IMR-90 (cell line): Measurements from ENCODE around the gene NEURL2. TPM values are rescaled to one million over a fixed set of nuclear protein-coding genes. Genes with fewer than 3 reads are reported as not detected.

Experiments used
- ATAC-seq: fragments of 200-7000 bp; cut with Tn5 transposase; 2 replicates; pipeline ENCODE4 v1.9.1; 2020; ENCODE audit warnings: low read depth, mild to moderate bottlenecking, moderate library complexity
- BruUV-seq: library from RNA; stranded (reverse); fragments of 400-500 nt; replicated peaks from 2 replicates; lab custom pipeline; 2021; lab: Mats Ljungman, UMichigan
- CTCF ChIA-PET: fragments of 300-600 bp; formaldehyde crosslinking; extraction: SDS; loops from one replicate; lab custom pipeline; 2021; ENCODE audit warnings: antibody characterized with exemption; lab: Yijun Ruan, JAX
- POLR2A ChIA-PET: fragments of 300-600 bp; sonication (Branson Sonifier 250); formaldehyde crosslinking; loops from one replicate; lab custom pipeline; 2022; ENCODE audit warnings: antibody characterized with exemption; ENCODE audit not compliant: unreplicated experiment; lab: Charles Lee
- DNase-seq: peaks from one replicate; pipeline ENCODE4 v3.0.0; 2013
- H2AFZ ChIP-seq: replicated peaks from 2 replicates; pipeline ENCODE3; 2013; ENCODE audit warnings: low read length, mild to moderate bottlenecking; ENCODE audit not compliant: poor library complexity
- H2AK5ac ChIP-seq: 2 replicates; pipeline ENCODE4 v1.6.1; 2013; ENCODE audit warnings: low read depth, low read length, inconsistent platforms
- H2AK9ac ChIP-seq: replicated peaks from 2 replicates; pipeline ENCODE3; 2013; ENCODE audit warnings: mild to moderate bottlenecking, low read depth, low read length, moderate library complexity; ENCODE audit not compliant: poor library complexity
- H2BK120ac ChIP-seq: 2 replicates; pipeline ENCODE4 v1.6.1; 2013; ENCODE audit warnings: low read depth, low read length, inconsistent platforms
- H2BK15ac ChIP-seq: 3 replicates; pipeline ENCODE4 v1.6.1; 2013; ENCODE audit warnings: low read depth, low read length, inconsistent platforms
- H2BK20ac ChIP-seq: 2 replicates; pipeline ENCODE4 v1.6.1; 2013; ENCODE audit warnings: low read depth, mild to moderate bottlenecking, inconsistent platforms, low read length, moderate library complexity
- H2BK5ac ChIP-seq: 2 replicates; pipeline ENCODE4 v1.6.1; 2013; ENCODE audit warnings: mild to moderate bottlenecking, low read depth, low read length, inconsistent platforms; ENCODE audit not compliant: poor library complexity, severe bottlenecking
- H3K14ac ChIP-seq: replicated peaks from 2 replicates; pipeline ENCODE4 v1.6.1; 2013; ENCODE audit warnings: low read depth, low read length, inconsistent platforms
- H3K18ac ChIP-seq: 2 replicates; pipeline ENCODE4 v1.6.1; 2013; ENCODE audit warnings: low read depth, low read length, control low read depth
- H3K23ac ChIP-seq: 2 replicates; pipeline ENCODE4 v1.6.1; 2013; ENCODE audit warnings: low read depth, low read length, inconsistent platforms
- H3K27ac ChIP-seq: 2 replicates; pipeline ENCODE4 v1.5.1; 2013; ENCODE audit warnings: mild to moderate bottlenecking, control low read depth, low read length; ENCODE audit not compliant: insufficient read depth
- H3K27me3 ChIP-seq: 2 replicates; pipeline ENCODE4 v1.6.1; 2013; ENCODE audit warnings: low read length; ENCODE audit not compliant: control insufficient read depth, insufficient read depth
- H3K36me3 ChIP-seq: 2 replicates; pipeline ENCODE4 v1.6.1; 2013; ENCODE audit warnings: low read length, mixed read lengths; ENCODE audit not compliant: control insufficient read depth, insufficient read depth
- H3K4ac ChIP-seq: 2 replicates; pipeline ENCODE4 v1.6.1; 2013; ENCODE audit warnings: low read depth, low read length, inconsistent platforms
- H3K4me1 ChIP-seq: 2 replicates; pipeline ENCODE4 v1.6.1; 2013; ENCODE audit warnings: low read length, mixed read lengths; ENCODE audit not compliant: control insufficient read depth, insufficient read depth
- H3K4me2 ChIP-seq: 2 replicates; pipeline ENCODE4 v1.6.1; 2013; ENCODE audit warnings: low read depth, mild to moderate bottlenecking, control low read depth, low read length, moderate library complexity
- H3K4me3 ChIP-seq: 2 replicates; pipeline ENCODE4 v1.5.1; 2013; ENCODE audit warnings: low read depth, mild to moderate bottlenecking, control low read depth, low read length, moderate library complexity; ENCODE audit not compliant: insufficient read depth
- H3K56ac ChIP-seq: 2 replicates; pipeline ENCODE4 v1.6.1; 2013; ENCODE audit warnings: low read length, inconsistent platforms; ENCODE audit not compliant: insufficient read depth; ENCODE audit errors: extremely low read depth
- H3K79me1 ChIP-seq, 2 experiments: 2 replicates each; pipeline ENCODE4 v1.6.1; 2013; ENCODE audit warnings: low read length in 2 of 2, inconsistent platforms in 1 of 2, low read depth in 1 of 2
- H3K9ac ChIP-seq: 2 replicates; pipeline ENCODE4 v1.6.1; 2013; ENCODE audit warnings: low read depth, low read length, control low read depth
- H3K9me1 ChIP-seq: 2 replicates; pipeline ENCODE4 v1.6.1; 2013; ENCODE audit warnings: low read length, inconsistent platforms; ENCODE audit not compliant: insufficient read depth
- H3K9me3 ChIP-seq: 2 replicates; pipeline ENCODE4 v1.6.1; 2013; ENCODE audit warnings: low read length; ENCODE audit not compliant: control insufficient read depth, insufficient read depth
- H4K20me1 ChIP-seq: 2 replicates; pipeline ENCODE4 v1.6.1; 2013; ENCODE audit warnings: low read length, inconsistent platforms; ENCODE audit not compliant: insufficient read depth
- H4K5ac ChIP-seq: 2 replicates; pipeline ENCODE4 v1.6.1; 2013; ENCODE audit warnings: mild to moderate bottlenecking, low read depth, low read length, control low read depth
- H4K8ac ChIP-seq, 2 experiments: 2 replicates each; pipeline ENCODE4 v1.6.1; 2013; ENCODE audit warnings: low read depth in 2 of 2, low read length in 2 of 2, control low read depth in 1 of 2, inconsistent platforms in 1 of 2
- H4K91ac ChIP-seq: 2 replicates; pipeline ENCODE4 v1.6.1; 2013; ENCODE audit warnings: low read depth, low read length, inconsistent platforms; ENCODE audit not compliant: insufficient read depth
- BHLHE40 ChIP-seq: fragments of 150-350 bp; IDR thresholded peaks from 2 replicates; pipeline ENCODE4 v1.6.1; 2016; ENCODE audit warnings: mild to moderate bottlenecking, low read depth, low read length
- FOS ChIP-seq: fragments of 150-350 bp; IDR thresholded peaks from 2 replicates; pipeline ENCODE4 v1.6.1; 2016; ENCODE audit warnings: low read depth, low read length
- MXI1 ChIP-seq: IDR thresholded peaks from 2 replicates; pipeline ENCODE4 v1.6.1; 2012; ENCODE audit warnings: low read depth, mild to moderate bottlenecking, low read length, moderate library complexity, borderline replicate concordance
- POLR2A ChIP-seq: IDR thresholded peaks from 2 replicates; pipeline ENCODE4 v1.6.1; 2012; ENCODE audit warnings: mild to moderate bottlenecking, low read depth, low read length
- SMC3 ChIP-seq: fragments of 150-350 bp; IDR thresholded peaks from 2 replicates; pipeline ENCODE4 v1.6.1; 2016; ENCODE audit warnings: low read depth, mild to moderate bottlenecking, antibody characterized with exemption, low read length, moderate library complexity
- WGBS, 2 experiments: methylation state at CpG; one replicate each; pipeline versions ENCODE4 v1.1.5 to v1.1.7; 2013; ENCODE audit warnings: missing lambda C conversion rate in 2 of 2; ENCODE audit not compliant: insufficient read length in 1 of 2; ENCODE audit errors: extremely low coverage in 2 of 2; 5-methylcytosine and 5-hydroxymethylcytosine counted together
- dilution Hi-C: fragments of 300-500 bp; cut with HindIII; formaldehyde crosslinking; loops from one replicate; pipeline ENCODE4 v1.14.3; 2018; ENCODE audit warnings: low sequenced_read_pairs; ENCODE audit not compliant: unreplicated experiment
- in situ Hi-C: fragments of 300-500 bp; cut with MboI; formaldehyde crosslinking; loops from 3 replicates; pipeline ENCODE4 v1.14.3; 2019; ENCODE audit warnings: low sequenced_read_pairs, inconsistent platforms, mixed read lengths
- intact Hi-C: fragments of 100-400 bp; cut with micrococcal nuclease; formaldehyde crosslinking; loops from 2 replicates; pipeline ENCODE4 v1.10.0; 2022
- polyA plus RNA-seq, 3 experiments: library from polyadenylated mRNA; depleted of rRNA; stranded (reverse); fragments of >200 nt; gene quantifications; 2 replicates each; pipeline ENCODE4 v1.2.3, GENCODE V29; 2012; ENCODE audit warnings: low replicate concordance in 1 of 3
- total RNA-seq: library from RNA; depleted of rRNA; stranded (reverse); fragments of >200 nt; gene quantifications from 2 replicates; pipeline ENCODE4 v1.2.3, GENCODE V29; 2012
- TF ChIP-seq, protein P1 (sequence below): fragments of 150-350 bp; IDR thresholded peaks from 2 replicates; pipeline ENCODE4 v1.6.1; 2017; ENCODE audit warnings: mild to moderate bottlenecking, antibody characterized with exemption, low read length, low read depth

The NEURL2 gene
- total and polyA plus RNA-seq, 2 of the 4 experiments (the other 2 are of a cell fraction), result 1.1 to 2.5 TPM

DNA sequence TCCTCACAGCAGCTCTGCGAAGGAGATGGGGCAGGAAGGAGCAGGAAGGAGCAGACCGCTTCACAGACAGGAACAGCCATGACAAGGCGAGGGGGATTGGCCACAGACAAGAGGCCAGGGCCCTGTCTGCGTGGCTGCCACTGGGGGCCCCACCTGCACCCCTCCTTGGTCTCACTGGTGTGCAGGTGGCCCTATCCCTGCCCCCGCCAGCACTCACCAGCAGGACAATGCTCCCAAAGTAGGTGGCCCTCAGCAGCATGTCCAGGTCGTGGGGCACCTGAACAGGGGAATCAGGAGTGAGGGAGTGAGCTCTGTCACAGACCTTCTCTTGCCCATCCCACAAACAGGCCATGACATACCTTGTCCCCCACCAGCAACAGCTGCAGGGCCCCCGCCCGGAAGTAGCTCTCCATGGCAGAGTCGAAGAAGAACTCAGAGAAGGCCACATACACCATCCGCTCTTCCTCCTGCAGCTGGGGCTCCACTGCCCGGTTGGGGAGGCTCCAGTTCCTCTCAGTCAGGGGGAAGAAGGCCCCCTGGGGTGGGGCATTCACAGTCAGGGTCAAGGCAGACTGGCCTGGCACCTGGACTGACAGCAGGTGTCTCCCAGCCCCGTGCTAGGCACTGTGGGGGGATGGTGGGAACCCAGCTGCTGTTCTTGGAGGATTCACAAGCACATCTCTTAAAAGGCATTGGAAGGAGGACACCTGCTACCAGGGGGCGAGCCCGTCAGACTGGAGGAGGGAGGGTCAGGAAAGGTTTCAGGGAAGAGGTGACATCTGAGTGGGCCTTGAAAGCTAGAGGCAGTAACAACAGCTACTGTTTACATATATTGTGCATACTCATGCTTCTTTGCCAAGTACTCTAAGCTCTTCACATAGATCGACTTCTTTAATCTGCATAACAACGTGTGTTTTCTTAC is 13.8 kb upstream of the NEURL2 start (continued):
- TF ChIP-seq MXI1 (no peak), SMC3 (no peak), FOS (no peak), POLR2A (no peak)

DNA sequence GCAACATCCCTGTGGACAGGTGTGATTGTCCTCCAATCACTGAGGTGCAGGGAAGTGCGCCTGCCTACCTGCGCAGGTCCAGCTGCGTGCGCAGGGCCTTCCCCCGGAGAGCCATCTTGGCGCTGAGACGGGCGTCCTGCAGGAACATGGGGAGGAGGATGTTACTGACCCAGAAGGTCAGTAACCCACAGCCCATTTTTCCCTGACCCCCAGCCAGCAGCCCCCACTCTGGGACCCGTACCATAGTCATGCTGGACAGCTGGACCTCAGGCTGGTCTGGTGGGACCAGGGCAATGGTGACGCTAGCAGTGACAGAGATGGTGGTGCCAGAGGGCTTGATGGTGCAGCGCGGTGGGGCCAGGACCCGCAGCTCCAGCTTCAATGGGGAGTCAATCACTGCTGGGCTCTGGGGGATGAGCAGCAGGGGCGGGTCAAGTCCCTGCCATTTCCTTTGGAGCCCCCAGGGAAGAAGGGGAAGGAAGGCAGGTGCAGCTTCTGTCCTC is 11.2 kb upstream of the NEURL2 start:
- Histone ChIP-seq H2BK15ac (no peak overlapping the region), H3K56ac (no peak overlapping the region), H3K36me3 (peaks cover 45% of the 10 kb centered on the region), H4K20me1 (peaks cover 5% of the 10 kb centered on the region; the same call in 1 of the 2 replicates), H2BK5ac (no peak overlapping the region), H3K4ac (no peak overlapping the region), H3K4me1 (peaks cover 3% of the 10 kb centered on the region), H3K9me3 (no peaks in the 10 kb centered on the region), H2AK9ac (no peak overlapping the region), H3K9me1 (peaks cover 14% of the 10 kb centered on the region), H4K5ac (no peak overlapping the region), H3K27ac (no peak overlapping the region), H2BK20ac (no peak overlapping the region), H3K18ac (no peak overlapping the region), H2AK5ac (no peak overlapping the region), H4K8ac (no peak overlapping the region), H3K23ac (no peak overlapping the region), H4K91ac (no peak overlapping the region), H3K9ac (no peak overlapping the region), H3K27me3 (no peaks in the 10 kb centered on the region), H3K14ac (no peak overlapping the region), H3K4me2 (no peak overlapping the region), H3K79me1 (peaks cover 0 to 4% of the 10 kb centered on the region in 2 experiments; a peak in 1 of 4 replicates), H2BK120ac (no peak overlapping the region), H3K4me3 (no peak overlapping the region), H2AFZ (no peak overlapping the region)
- dilution Hi-C loops, result no loop called here
- no peak for ATAC-seq
- intact Hi-C loops, result no loop called here
- in situ Hi-C loops, result loop anchor here (25.0 kb wide), 1 partner anchor 565 kb away; the partner anchor contains the start of gene SDC4
- TF ChIP-seq, protein P1, sequence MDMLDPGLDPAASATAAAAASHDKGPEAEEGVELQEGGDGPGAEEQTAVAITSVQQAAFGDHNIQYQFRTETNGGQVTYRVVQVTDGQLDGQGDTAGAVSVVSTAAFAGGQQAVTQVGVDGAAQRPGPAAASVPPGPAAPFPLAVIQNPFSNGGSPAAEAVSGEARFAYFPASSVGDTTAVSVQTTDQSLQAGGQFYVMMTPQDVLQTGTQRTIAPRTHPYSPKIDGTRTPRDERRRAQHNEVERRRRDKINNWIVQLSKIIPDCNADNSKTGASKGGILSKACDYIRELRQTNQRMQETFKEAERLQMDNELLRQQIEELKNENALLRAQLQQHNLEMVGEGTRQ, result no peak
- TF ChIP-seq POLR2A (no peak), MXI1 (no peak), SMC3 (no peak), BHLHE40 (no peak)
- ChIA-PET POLR2A (no interaction called here), CTCF (no interaction called here)
- BruUV-seq, result no TSS peak
- 100% methylated on average over 1 of the region's 14 CpGs; no CpG with 5 or more reads in 1 of the 2 experiments for WGBS, 2 experiments
- no peak for DNase-seq
